GM19468 (cell line): ENCODE data around the gene FAM174C.
A peak's percentile ranks its signal among the peaks of the same experiment; 100 is the strongest.

Source experiments
- ATAC-seq: cut with Tn5 transposase; IDR thresholded peaks from one replicate; pipeline ENCODE4 v1.9.1; 2021; ENCODE audit warnings: mild to moderate bottlenecking, moderate library complexity, moderate number of reproducible peaks; ENCODE audit not compliant: unreplicated experiment; ENCODE audit errors: extremely low read depth

FAM174C gene

GRCh38 chr19:1275260-1275975, at the start of gene FAM174C:
Gene FAM174C (plus strand): TSS chr19:1275530. CDS start chr19:1275550, 20 bp downstream.
- ATAC-seq: peak; percentile 73

- ATAC-seq: no peak
These were observed 49.2 kb upstream of the FAM174C start for GRCh38 chr19:1226227-1226518.

GRCh38 chr19:1226522-1227303, 48.6 kb upstream of the FAM174C start:
- ATAC-seq: no peak

GRCh38 chr19:1227304-1228054, 47.9 kb upstream of the FAM174C start:
- ATAC-seq: no peak

- ATAC-seq: no peak
These were observed 47.0 kb upstream of the FAM174C start for GRCh38 chr19:1228161-1228957.

- ATAC-seq: no peak
These were observed 46.0 kb upstream of the FAM174C start for GRCh38 chr19:1229056-1229923.

GRCh38 chr19:1229924-1230782, 45.2 kb upstream of the FAM174C start:
- no peak for ATAC-seq

- ATAC-seq: no peak
These were observed 44.4 kb upstream of the FAM174C start for GRCh38 chr19:1230783-1231489.

GRCh38 chr19:1231729-1232637, 43.3 kb upstream of the FAM174C start:
- no peak for ATAC-seq

- no peak for ATAC-seq
These were observed 42.7 kb upstream of the FAM174C start for GRCh38 chr19:1232652-1233072.

GRCh38 chr19:1233115-1233667, 42.1 kb upstream of the FAM174C start:
- ATAC-seq: no peak

- no peak for ATAC-seq
These were observed 41.0 kb upstream of the FAM174C start for GRCh38 chr19:1234051-1234954.

GRCh38 chr19:1234955-1235380, 40.4 kb upstream of the FAM174C start:
- no peak for ATAC-seq

- ATAC-seq: no peak
These were observed 39.4 kb upstream of the FAM174C start for GRCh38 chr19:1235625-1236538.
